GM23338 (cell line): ENCODE data around the gene KNG1. TPM values are rescaled to one million over a fixed set of nuclear protein-coding genes. Genes with fewer than 3 reads are reported as not detected.

ENCODE experiments used
- ATAC-seq: fragments of 200-7000 bp; cut with Tn5 transposase; 3 replicates; pipeline ENCODE4 v1.9.1; 2020
- DNase-seq: peaks from one replicate; pipeline ENCODE4 v3.0.0-alpha.2; 2015; ENCODE audit warnings: low spot score
- H2AFZ ChIP-seq: fragments of 200-600 bp; sonication (generic); 2 replicates; pipeline ENCODE4 v1.8.0; 2016; ENCODE audit warnings: antibody characterized with exemption, mild to moderate bottlenecking, moderate library complexity
- H3F3A ChIP-seq: fragments of 200-600 bp; sonication (generic); replicated peaks from 2 replicates; pipeline ENCODE4 v1.8.0; 2017; ENCODE audit warnings: antibody characterized with exemption, mixed run types, low read depth
- H3K27ac ChIP-seq: fragments of 200-600 bp; sonication (generic); 2 replicates; pipeline ENCODE4 v1.6.1; 2016; ENCODE audit warnings: low read depth
- H3K27me3 ChIP-seq: fragments of 200-600 bp; sonication (generic); 2 replicates; pipeline ENCODE4 v1.8.0; 2016; ENCODE audit warnings: mild to moderate bottlenecking, mixed run types, moderate library complexity; ENCODE audit not compliant: insufficient read depth
- H3K36me3 ChIP-seq: fragments of 200-600 bp; sonication (generic); 2 replicates; pipeline ENCODE4 v1.8.0; 2016; ENCODE audit warnings: mild to moderate bottlenecking; ENCODE audit not compliant: insufficient read depth
- H3K4me1 ChIP-seq: fragments of 200-600 bp; sonication (generic); 2 replicates; pipeline ENCODE4 v1.8.0; 2016; ENCODE audit warnings: mild to moderate bottlenecking, moderate library complexity; ENCODE audit not compliant: insufficient read depth
- H3K4me2 ChIP-seq: fragments of 200-600 bp; sonication (generic); 2 replicates; pipeline ENCODE4 v1.7.1; 2017; ENCODE audit warnings: mixed run types
- H3K4me3 ChIP-seq: fragments of 200-600 bp; sonication (generic); 2 replicates; pipeline ENCODE4 v1.6.1; 2016; ENCODE audit warnings: mixed run types
- H3K79me2 ChIP-seq: fragments of 200-600 bp; sonication (generic); replicated peaks from 2 replicates; pipeline ENCODE4 v1.8.0; 2017; ENCODE audit warnings: mild to moderate bottlenecking; ENCODE audit not compliant: insufficient read depth
- H3K9me2 ChIP-seq: fragments of 200-600 bp; sonication (generic); 2 replicates; pipeline ENCODE4 v1.8.0; 2017; ENCODE audit not compliant: insufficient read depth
- H4K20me1 ChIP-seq: fragments of 200-600 bp; sonication (generic); replicated peaks from 2 replicates; pipeline ENCODE4 v1.8.0; 2017; ENCODE audit warnings: mild to moderate bottlenecking; ENCODE audit not compliant: insufficient read depth
- H3K27ac Mint-ChIP-seq: 2 replicates; pipeline ENCODE4 v1.8.0; 2020; ENCODE audit warnings: inconsistent platforms, mild to moderate bottlenecking, moderate library complexity, mixed read lengths
- H3K27me3 Mint-ChIP-seq: 3 replicates; pipeline ENCODE4 v1.8.0; 2022; ENCODE audit warnings: low read depth, mild to moderate bottlenecking, moderate library complexity, mixed read lengths, inconsistent platforms; ENCODE audit not compliant: insufficient read depth, poor library complexity
- H3K36me3 Mint-ChIP-seq: 3 replicates; pipeline ENCODE4 v1.8.0; 2021; ENCODE audit warnings: low read depth, mild to moderate bottlenecking, inconsistent platforms, moderate library complexity, mixed read lengths
- H3K4me1 Mint-ChIP-seq: 3 replicates; pipeline ENCODE4 v1.8.0; 2020; ENCODE audit warnings: mild to moderate bottlenecking, inconsistent platforms, mixed read lengths
- H3K4me3 Mint-ChIP-seq: 3 replicates; pipeline ENCODE4 v1.8.0; 2021; ENCODE audit warnings: moderate library complexity, mild to moderate bottlenecking, inconsistent platforms, mixed read lengths
- H3K9me3 Mint-ChIP-seq: 3 replicates; pipeline ENCODE4 v1.8.0; 2020; ENCODE audit warnings: moderate library complexity, mild to moderate bottlenecking, inconsistent platforms, mixed read lengths
- CREB1 ChIP-seq: fragments of 250-450 bp; sonication (Bioruptor Pico); IDR thresholded peaks from 2 replicates; pipeline ENCODE4 v1.5.0; 2020; ENCODE audit warnings: low read depth, mild to moderate bottlenecking, moderate library complexity
- EZH2phosphoT487 ChIP-seq: fragments of 200-600 bp; sonication (generic); IDR thresholded peaks from one replicate; pipeline ENCODE4 v1.8.1; 2018; ENCODE audit warnings: antibody characterized with exemption; ENCODE audit not compliant: unreplicated experiment
- JUNB ChIP-seq: IDR thresholded peaks from one replicate; pipeline ENCODE4 v1.6.1; 2016; ENCODE audit warnings: antibody characterized with exemption; ENCODE audit not compliant: unreplicated experiment
- NANOG ChIP-seq: IDR thresholded peaks from 2 replicates; pipeline ENCODE4 v1.6.1; 2016; ENCODE audit warnings: antibody characterized with exemption, borderline replicate concordance
- POLR2AphosphoS5 ChIP-seq: IDR thresholded peaks from 2 replicates; pipeline ENCODE4 v1.6.1; 2016; ENCODE audit warnings: antibody characterized with exemption, low read depth
- ZNF114 ChIP-seq: fragments of 250-450 bp; sonication (Bioruptor Pico); IDR thresholded peaks from 2 replicates; pipeline ENCODE4 v1.5.0; 2020; ENCODE audit warnings: mild to moderate bottlenecking, moderate library complexity
- ZNF331 ChIP-seq: fragments of 250-450 bp; sonication (Bioruptor Pico); IDR thresholded peaks from 2 replicates; pipeline ENCODE4 v1.5.0; 2020; ENCODE audit warnings: low read depth, mild to moderate bottlenecking, moderate library complexity
- ZNF462 ChIP-seq: fragments of 250-450 bp; sonication (Bioruptor Pico); IDR thresholded peaks from 2 replicates; pipeline ENCODE4 v1.5.0; 2020; ENCODE audit warnings: mild to moderate bottlenecking, moderate library complexity
- polyA plus RNA-seq: library from polyadenylated mRNA; unstranded; fragments of >200 nt; fragmentation: Nextera tagmentation; extraction: Ambion mirVana; gene quantifications from 2 replicates; pipeline ENCODE4 v1.2.1, GENCODE V29; 2016
- total RNA-seq: library from RNA; depleted of rRNA; stranded (reverse); fragments of >200 nt; shearing (Covaris generic); gene quantifications from 2 replicates; pipeline ENCODE4 v1.2.3, GENCODE V29; 2014
- TF ChIP-seq, protein P1 (sequence below): IDR thresholded peaks from one replicate; pipeline ENCODE4 v1.6.1; 2018; ENCODE audit warnings: antibody characterized with exemption; ENCODE audit not compliant: unreplicated experiment
- TF ChIP-seq, protein P2 (sequence below): IDR thresholded peaks from 2 replicates; pipeline ENCODE4 v1.6.1; 2016; ENCODE audit warnings: antibody characterized with exemption

KNG1 gene
- total and polyA plus RNA-seq, 2 experiments from 2014 or later: 0.49 TPM; not detected in 1

DNA sequence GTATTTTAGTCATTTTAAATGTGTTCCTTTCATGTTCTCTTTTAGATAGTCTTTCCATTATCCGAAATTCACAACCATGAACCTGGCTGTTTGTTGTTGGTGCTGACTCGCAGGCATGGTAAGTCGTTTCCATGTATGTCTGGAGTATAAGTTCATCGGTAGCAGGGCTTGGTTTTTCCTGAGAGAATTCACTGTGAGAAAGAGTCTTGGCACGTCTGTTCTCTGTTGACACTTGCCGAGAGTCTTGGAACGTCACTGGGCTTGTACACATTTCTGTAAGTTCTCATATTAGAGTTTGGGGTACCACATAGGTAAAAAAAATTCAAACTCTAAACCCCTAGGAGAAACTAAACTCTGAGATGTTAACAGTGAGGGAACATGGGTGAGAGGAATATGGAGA, 36.8 kb downstream of the KNG1 start (continued):
- TF ChIP-seq ZNF462 (CRISPR knock-in tag) (no peak), NANOG (no peak)

DNA sequence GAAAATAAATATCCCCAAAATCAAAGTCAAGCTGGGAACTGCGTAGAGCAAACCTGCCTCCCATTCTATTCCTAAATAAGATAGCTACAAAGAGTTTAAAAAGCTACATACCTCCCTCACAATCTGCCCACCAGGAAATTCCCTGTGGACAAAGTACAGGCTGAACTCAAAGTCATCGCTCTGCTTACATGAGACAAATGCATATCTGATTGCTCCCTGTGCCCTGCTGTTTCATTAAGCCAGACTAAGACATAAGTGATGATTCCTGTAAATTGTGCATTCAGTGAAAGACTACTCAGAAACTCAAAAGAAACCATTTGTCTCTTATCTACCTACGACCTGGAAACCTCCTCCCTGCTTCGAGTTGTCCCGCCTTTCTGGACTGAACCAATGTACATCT, 37.7 kb downstream of the KNG1 start:
- no peak overlapping the region for H3K4me3 Mint-ChIP-seq
- no peaks in the 10 kb centered on the region for H3K36me3 Mint-ChIP-seq
- Histone ChIP-seq H3K9me2 (0 out of 2 replicates have a peak, but pooled peaks cover 3% of the 10 kb centered on the region), H3F3A (no peaks in the 10 kb centered on the region), H4K20me1 (no peaks in the 10 kb centered on the region), H3K27me3 (no peaks in the 10 kb centered on the region), H2AFZ (no peak overlapping the region), H3K27ac (no peak overlapping the region), H3K4me3 (no peak overlapping the region), H3K36me3 (no peaks in the 10 kb centered on the region), H3K4me2 (no peak overlapping the region), H3K4me1 (0 out of 2 replicates have a peak, but pooled peaks cover 6% of the 10 kb centered on the region), H3K79me2 (no peaks in the 10 kb centered on the region)
- DNase-seq (no peak), ATAC-seq (no peak)
- peaks cover 6% of the 10 kb centered on the region for H3K27me3 Mint-ChIP-seq
- no peak overlapping the region for H3K27ac Mint-ChIP-seq
- peaks cover 13% of the 10 kb centered on the region for H3K4me1 Mint-ChIP-seq
- no peaks in the 10 kb centered on the region for H3K9me3 Mint-ChIP-seq
- no peak for TF ChIP-seq JUNB
- TF ChIP-seq, protein P1, sequence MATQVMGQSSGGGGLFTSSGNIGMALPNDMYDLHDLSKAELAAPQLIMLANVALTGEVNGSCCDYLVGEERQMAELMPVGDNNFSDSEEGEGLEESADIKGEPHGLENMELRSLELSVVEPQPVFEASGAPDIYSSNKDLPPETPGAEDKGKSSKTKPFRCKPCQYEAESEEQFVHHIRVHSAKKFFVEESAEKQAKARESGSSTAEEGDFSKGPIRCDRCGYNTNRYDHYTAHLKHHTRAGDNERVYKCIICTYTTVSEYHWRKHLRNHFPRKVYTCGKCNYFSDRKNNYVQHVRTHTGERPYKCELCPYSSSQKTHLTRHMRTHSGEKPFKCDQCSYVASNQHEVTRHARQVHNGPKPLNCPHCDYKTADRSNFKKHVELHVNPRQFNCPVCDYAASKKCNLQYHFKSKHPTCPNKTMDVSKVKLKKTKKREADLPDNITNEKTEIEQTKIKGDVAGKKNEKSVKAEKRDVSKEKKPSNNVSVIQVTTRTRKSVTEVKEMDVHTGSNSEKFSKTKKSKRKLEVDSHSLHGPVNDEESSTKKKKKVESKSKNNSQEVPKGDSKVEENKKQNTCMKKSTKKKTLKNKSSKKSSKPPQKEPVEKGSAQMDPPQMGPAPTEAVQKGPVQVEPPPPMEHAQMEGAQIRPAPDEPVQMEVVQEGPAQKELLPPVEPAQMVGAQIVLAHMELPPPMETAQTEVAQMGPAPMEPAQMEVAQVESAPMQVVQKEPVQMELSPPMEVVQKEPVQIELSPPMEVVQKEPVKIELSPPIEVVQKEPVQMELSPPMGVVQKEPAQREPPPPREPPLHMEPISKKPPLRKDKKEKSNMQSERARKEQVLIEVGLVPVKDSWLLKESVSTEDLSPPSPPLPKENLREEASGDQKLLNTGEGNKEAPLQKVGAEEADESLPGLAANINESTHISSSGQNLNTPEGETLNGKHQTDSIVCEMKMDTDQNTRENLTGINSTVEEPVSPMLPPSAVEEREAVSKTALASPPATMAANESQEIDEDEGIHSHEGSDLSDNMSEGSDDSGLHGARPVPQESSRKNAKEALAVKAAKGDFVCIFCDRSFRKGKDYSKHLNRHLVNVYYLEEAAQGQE: no peak
- no peak for TF ChIP-seq EZH2phosphoT487
- no peak for TF ChIP-seq NANOG
- TF ChIP-seq, protein P2, sequence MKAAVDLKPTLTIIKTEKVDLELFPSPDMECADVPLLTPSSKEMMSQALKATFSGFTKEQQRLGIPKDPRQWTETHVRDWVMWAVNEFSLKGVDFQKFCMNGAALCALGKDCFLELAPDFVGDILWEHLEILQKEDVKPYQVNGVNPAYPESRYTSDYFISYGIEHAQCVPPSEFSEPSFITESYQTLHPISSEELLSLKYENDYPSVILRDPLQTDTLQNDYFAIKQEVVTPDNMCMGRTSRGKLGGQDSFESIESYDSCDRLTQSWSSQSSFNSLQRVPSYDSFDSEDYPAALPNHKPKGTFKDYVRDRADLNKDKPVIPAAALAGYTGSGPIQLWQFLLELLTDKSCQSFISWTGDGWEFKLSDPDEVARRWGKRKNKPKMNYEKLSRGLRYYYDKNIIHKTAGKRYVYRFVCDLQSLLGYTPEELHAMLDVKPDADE: no peak
- no peak for TF ChIP-seq POLR2AphosphoS5
- TF ChIP-seq ZNF331 (CRISPR knock-in tag): no peak
- TF ChIP-seq CREB1 (CRISPR knock-in tag): no peak
- no peak for TF ChIP-seq ZNF114 (CRISPR knock-in tag)
